ENCODE data around the gene PPM1L. TPM values are rescaled to one million over a fixed set of nuclear protein-coding genes. Genes with fewer than 3 reads are reported as not detected.
A peak's percentile ranks its signal among the peaks of the same experiment; 100 is the strongest.
"Not testable (repeated sequence)": the region's sequence is repeated elsewhere in the genome, so short reads cannot be mapped to it uniquely, and the experiment has no call there.

The PPM1L gene
- polyA plus RNA-seq, 3 donors = 6.9 to 7.9 (median 7.6) TPM

- no peak for DNase-seq
Observed at GRCh38 chr3:160931474-160931873, 175.4 kb downstream of the PPM1L start.

- DNase-seq = no peak
Observed at GRCh38 chr3:160935413-160936095, 179.5 kb downstream of the PPM1L start.

GRCh38 chr3:160941885-160942494 is 186.0 kb downstream of the PPM1L start:
- DNase-seq = peak; percentile 75

GRCh38 chr3:160943996-160944395 is 188.0 kb downstream of the PPM1L start:
- no peak for DNase-seq

- DNase-seq = no peak
Observed at GRCh38 chr3:160945336-160945735, 189.3 kb downstream of the PPM1L start.

GRCh38 chr3:160948273-160948672 is 192.2 kb downstream of the PPM1L start:
- peak; percentile 21 for DNase-seq

- no peak for DNase-seq
Observed at GRCh38 chr3:160949460-160949859, 193.4 kb downstream of the PPM1L start.

GRCh38 chr3:160950542-160950941 is 194.5 kb downstream of the PPM1L start:
- no peak for DNase-seq

- DNase-seq = no peak
Observed at GRCh38 chr3:160950954-160951353, 194.9 kb downstream of the PPM1L start.

- no peak for DNase-seq
Observed at GRCh38 chr3:160951642-160952487, 195.8 kb downstream of the PPM1L start.

GRCh38 chr3:160953686-160954085 is 197.7 kb downstream of the PPM1L start:
- DNase-seq = no peak

- DNase-seq = no peak
Observed at GRCh38 chr3:160956785-160957184, 200.8 kb downstream of the PPM1L start.

- DNase-seq = no peak
Observed at GRCh38 chr3:160960568-160960967, 204.5 kb downstream of the PPM1L start.

GRCh38 chr3:160963949-160964348 is 207.9 kb downstream of the PPM1L start:
- DNase-seq = no peak

GRCh38 chr3:160968761-160969160 is 212.7 kb downstream of the PPM1L start:
- no peak for DNase-seq

GRCh38 chr3:160973067-160973809 is 217.2 kb downstream of the PPM1L start:
- DNase-seq = no peak

- DNase-seq = no peak
Observed at GRCh38 chr3:160977773-160978172, 221.7 kb downstream of the PPM1L start.

- no peak for DNase-seq
Observed at GRCh38 chr3:160980740-160981139, 224.7 kb downstream of the PPM1L start.

- DNase-seq = no peak
Observed at GRCh38 chr3:160981217-160981938, 225.3 kb downstream of the PPM1L start.

GRCh38 chr3:160982491-160982890 is 226.5 kb downstream of the PPM1L start:
- no peak for DNase-seq

- not testable (repeated sequence) for DNase-seq
Observed at GRCh38 chr3:160983900-160984299, 227.9 kb downstream of the PPM1L start.

All from renal pelvis (tissue), 4 donors.